ENCODE measurements around the gene TNFRSF9. TPM values are rescaled to one million over a fixed set of nuclear protein-coding genes. Genes with fewer than 3 reads are reported as not detected.

The TNFRSF9 gene
- total and polyA plus RNA-seq, 2 experiments from 2014 or later: not detected

- TF ChIP-seq ZNF462 (CRISPR knock-in tag; IDR thresholded peaks at IDR 0.05): no peak
- TF ChIP-seq STAT1 (IDR thresholded peaks at IDR 0.05; ENCODE audit: unreplicated experiment): no peak
- no peak for TF ChIP-seq EZH2phosphoT487 (IDR thresholded peaks at IDR 0.05; ENCODE audit: unreplicated experiment)
Observed at GRCh38 chr1:7929637-7930036, 11.0 kb downstream of the TNFRSF9 start (continued).

GRCh38 chr1:7928247-7928646 is 12.4 kb downstream of the TNFRSF9 start:
- no peaks in the 10 kb centered on the region for H3K4me1 ChIP-seq (ENCODE audit: insufficient read depth)
- no peak overlapping the region for H2AFZ ChIP-seq
- no peak for ATAC-seq
- H3K27me3 ChIP-seq (ENCODE audit: insufficient read depth): no peaks in the 10 kb centered on the region
- no peak overlapping the region for H3K27ac ChIP-seq (ENCODE audit: low read depth)
- H3K4me2 ChIP-seq: no peak overlapping the region
- Mint-ChIP-seq H3K27me3 (ENCODE audit: insufficient read depth, low read depth, poor library complexity) (peaks cover 2% of the 10 kb centered on the region), H3K9me3 (no peaks in the 10 kb centered on the region), H3K4me3 (no peak overlapping the region), H3K36me3 (ENCODE audit: low read depth) (no peaks in the 10 kb centered on the region), H3K4me1 (no peaks in the 10 kb centered on the region), H3K27ac (no peak overlapping the region)
- H4K20me1 ChIP-seq (replicated peaks; ENCODE audit: insufficient read depth): no peaks in the 10 kb centered on the region
- no peak for DNase-seq (ENCODE audit: low spot score)
- H3K4me3 ChIP-seq: no peak overlapping the region
- no peaks in the 10 kb centered on the region for H3K9me2 ChIP-seq (ENCODE audit: insufficient read depth)
- H3K36me3 ChIP-seq (ENCODE audit: insufficient read depth): no peaks in the 10 kb centered on the region
- no peaks in the 10 kb centered on the region for H3F3A ChIP-seq (replicated peaks; ENCODE audit: low read depth)
- H3K79me2 ChIP-seq (replicated peaks; ENCODE audit: insufficient read depth): no peaks in the 10 kb centered on the region
- TF ChIP-seq ZNF462 (CRISPR knock-in tag; IDR thresholded peaks at IDR 0.05) (no peak), STAT1 (IDR thresholded peaks at IDR 0.05; ENCODE audit: unreplicated experiment) (no peak), ZNF331 (CRISPR knock-in tag; IDR thresholded peaks at IDR 0.05; ENCODE audit: low read depth) (no peak), ZNF114 (CRISPR knock-in tag; IDR thresholded peaks at IDR 0.05) (no peak), POLR2AphosphoS5 (IDR thresholded peaks at IDR 0.05; ENCODE audit: low read depth) (no peak), JUNB (IDR thresholded peaks at IDR 0.05; ENCODE audit: unreplicated experiment) (no peak), NANOG (IDR thresholded peaks at IDR 0.05; ENCODE audit: borderline replicate concordance) (no peak), EZH2phosphoT487 (IDR thresholded peaks at IDR 0.05; ENCODE audit: unreplicated experiment) (no peak), CTCF (conservative IDR thresholded peaks at IDR 0.05; ENCODE audit: low read depth in 2 of 2) (no peak)

Data from GM23338 (cell line).